COLO668 (cell line): ENCODE results near the gene GPSM3.
A peak's percentile ranks its signal among the peaks of the same experiment; 100 is the strongest.
"Not testable (repeated sequence)": the region's sequence is repeated elsewhere in the genome, so short reads cannot be mapped to it uniquely, and the experiment has no call there.

ENCODE experiments used
- DNase-seq: peaks from one replicate; lab custom pipeline; 2025; ENCODE audit not compliant: unreplicated experiment; lab: John Stamatoyannopoulos, UW

The GPSM3 gene

DNA sequence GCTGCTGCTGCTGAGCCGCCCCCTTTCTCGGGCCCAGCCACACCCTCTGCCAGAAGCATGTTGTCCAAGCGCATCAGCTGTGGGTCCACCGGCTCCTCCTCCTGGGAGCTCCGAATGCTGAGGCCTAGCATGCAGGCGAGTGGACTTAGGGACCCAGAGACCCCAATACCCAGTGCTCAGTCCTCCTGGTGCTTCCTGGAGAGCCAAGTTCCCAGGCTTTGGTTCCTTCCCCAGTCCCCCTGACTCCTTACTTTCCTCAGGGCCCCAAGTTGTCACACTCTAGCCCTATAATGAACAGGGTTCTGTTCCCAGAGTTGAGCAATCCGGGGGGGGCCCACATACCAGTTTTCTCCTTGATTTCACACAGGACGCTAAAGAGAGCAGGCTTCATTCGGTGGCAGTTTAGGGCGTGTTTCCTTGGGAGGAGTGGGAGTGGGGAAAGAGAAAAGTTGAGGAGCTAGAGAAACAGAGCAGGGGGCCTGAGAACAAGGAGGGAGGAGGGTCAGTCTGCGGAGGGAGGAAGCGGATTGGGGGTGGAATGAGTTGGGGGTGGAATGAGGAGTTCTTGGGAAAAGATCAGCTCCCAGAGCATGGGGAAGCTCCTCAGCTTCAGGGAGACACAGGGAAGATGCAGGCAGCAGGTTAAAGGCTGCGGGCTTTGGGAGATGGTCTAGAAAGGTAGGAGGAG lies 3.9 kb downstream of the GPSM3 start:
- DNase-seq = no peak

- not testable (repeated sequence) for DNase-seq
Observed at GRCh38 chr6:32187725-32188380, 4.6 kb downstream of the GPSM3 start.

DNA sequence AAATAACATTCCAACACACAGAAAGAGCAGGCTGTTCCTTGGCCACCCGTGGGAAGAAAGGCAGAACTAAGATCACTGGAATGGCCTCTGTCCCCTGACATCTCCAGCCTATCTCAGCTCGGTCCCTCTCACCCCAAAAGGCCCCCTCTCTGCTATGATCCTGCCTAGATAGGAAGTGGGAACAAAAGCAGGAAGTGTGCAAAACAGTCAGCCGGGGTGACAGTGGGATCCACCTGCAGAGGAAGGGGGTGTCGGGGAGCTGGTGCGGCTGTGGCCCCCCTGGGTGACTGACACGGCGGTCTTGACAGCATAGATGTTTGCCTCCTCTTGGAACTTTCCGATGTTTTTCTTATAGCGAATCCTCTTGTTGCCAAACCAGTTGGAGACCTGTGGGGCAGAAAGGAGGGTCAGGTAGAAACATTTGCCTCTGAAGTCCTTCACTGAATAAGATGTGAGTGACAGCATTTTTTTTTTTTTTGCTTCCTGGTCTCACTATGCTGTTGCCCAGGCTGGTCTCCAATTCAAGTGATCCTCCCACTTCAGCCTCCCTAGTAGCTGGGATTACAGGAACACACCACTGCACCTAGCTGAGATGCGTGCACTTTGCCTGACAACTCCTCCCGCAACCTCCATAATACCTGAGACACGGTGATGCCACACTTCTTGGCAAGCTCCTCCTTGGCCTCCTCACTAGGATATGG lies 5.3 kb downstream of the GPSM3 start:
- no peak for DNase-seq

DNA sequence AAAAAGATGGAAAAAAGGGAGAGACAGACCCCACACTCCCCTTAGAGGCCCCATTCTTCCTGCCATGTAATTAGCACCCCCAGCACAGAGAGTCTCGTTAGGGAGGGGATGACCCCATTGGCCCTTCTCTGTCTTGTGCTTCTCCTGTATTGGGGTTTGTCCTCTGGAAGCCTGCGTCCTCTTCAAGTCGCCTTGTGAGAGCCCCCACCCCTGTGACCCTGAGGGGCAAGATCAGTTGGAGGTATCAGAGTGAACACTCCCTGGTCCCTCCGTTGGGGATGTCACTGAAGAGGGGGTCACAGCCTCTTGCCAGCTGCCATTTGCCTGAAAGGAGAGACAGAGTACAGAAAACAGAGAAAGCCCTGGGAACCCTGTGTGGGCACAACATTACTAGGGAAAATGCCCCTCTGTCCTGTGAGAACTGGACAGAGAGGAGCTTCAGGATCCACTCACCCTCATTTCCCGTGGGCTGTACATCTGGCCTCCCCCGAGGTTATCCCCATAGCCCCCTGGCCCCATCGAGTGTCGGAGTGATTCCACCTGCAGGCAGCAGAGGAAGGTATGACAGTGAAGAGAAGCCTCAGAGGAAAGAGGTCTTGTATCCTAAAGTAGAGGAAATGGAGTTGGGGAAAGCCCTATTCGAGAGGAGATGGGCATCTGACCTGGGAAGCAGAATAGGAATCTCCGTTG lies 6.1 kb downstream of the GPSM3 start:
- not testable (repeated sequence) for DNase-seq

GRCh38 chr6:32185681-32186131 lies 6.7 kb downstream of the GPSM3 start:
- DNase-seq = not testable (repeated sequence)

DNA sequence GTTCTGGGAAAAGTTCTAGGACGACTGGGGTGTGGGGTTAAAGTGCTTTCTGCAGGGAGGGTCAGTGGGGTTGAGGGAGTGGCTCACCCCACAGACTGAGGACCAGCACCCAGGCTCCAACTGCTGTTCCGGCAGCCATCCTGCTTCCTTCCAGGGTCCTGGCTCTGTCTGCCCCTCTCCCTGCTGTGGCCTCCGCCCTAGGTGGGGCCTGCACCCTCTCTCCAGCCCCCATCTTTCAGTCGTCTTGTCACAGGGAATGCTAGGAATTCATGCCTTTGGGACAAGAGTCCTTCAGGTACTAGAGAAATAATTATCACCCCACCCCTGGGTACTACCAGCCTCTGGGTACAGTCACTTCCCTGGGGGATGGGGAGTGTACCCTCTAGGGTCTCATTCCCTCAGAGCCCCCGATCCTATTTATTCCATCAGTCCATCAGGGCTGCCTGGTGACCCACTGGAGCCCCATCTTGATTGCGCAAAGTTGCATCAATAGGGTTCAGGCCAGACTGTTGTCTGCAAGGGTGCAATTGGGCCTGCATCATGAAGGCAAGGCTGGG lies 8.3 kb downstream of the GPSM3 start, which contains the start of gene AGER:
TSS of gene AGER (minus strand) at position 170 of the 557 bp plus-strand sequence. CDS start at position 139, 31 bp downstream.
- no peak for DNase-seq

DNA sequence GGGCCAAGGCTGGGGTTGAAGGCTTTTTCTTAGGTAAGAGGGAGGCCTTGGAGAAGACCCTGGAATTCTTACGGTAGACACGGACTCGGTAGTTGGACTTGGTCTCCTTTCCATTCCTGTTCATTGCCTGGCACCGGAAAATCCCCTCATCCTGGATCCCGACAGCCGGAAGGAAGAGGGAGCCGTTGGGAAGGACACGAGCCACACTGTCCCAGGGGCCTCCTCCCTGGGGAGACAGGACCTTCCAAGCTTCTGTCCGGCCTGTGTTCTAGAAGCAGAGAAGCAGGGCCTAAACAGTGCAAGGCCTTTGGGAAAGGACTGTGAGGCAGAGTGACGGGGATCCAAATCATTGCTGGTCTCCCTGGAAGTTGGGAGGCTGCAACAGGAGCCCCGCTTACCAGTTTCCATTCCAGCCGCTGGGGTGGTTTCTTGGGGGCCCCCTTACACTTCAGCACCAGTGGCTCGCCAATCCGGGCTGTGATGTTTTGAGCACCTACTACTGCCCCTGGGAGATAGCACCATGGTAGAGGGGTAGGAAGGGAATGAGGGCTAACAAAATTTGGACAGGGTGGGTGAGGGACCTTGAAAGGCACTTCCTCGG lies 8.9 kb downstream of the GPSM3 start:
- no peak for DNase-seq

DNA sequence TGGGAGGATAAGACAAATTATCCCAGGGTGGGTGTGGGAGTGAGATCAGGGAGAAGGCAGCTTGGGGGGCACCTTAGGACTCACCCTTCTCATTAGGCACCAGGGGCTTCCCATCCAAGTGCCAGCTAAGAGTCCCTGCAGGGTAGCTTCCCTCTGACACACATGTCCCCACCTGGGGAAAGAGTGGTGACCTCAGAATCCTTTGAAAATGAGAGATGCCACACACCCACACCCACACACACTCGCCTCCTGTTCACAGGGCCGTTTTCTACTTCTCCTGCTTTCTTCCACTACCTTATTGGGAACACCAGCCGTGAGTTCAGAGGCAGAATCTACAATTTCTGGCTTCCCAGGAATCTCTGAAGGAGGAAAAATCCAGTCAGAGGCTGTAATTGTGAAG lies 9.4 kb downstream of the GPSM3 start:
- no peak for DNase-seq

- DNase-seq = no peak
Observed at GRCh38 chr6:32182555-32182981, 9.9 kb downstream of the GPSM3 start.

GRCh38 chr6:32181915-32182529 lies 10.4 kb downstream of the GPSM3 start:
- DNase-seq = no peak

- DNase-seq = no peak
Observed at GRCh38 chr6:32181148-32181702, 11.2 kb downstream of the GPSM3 start.

DNA sequence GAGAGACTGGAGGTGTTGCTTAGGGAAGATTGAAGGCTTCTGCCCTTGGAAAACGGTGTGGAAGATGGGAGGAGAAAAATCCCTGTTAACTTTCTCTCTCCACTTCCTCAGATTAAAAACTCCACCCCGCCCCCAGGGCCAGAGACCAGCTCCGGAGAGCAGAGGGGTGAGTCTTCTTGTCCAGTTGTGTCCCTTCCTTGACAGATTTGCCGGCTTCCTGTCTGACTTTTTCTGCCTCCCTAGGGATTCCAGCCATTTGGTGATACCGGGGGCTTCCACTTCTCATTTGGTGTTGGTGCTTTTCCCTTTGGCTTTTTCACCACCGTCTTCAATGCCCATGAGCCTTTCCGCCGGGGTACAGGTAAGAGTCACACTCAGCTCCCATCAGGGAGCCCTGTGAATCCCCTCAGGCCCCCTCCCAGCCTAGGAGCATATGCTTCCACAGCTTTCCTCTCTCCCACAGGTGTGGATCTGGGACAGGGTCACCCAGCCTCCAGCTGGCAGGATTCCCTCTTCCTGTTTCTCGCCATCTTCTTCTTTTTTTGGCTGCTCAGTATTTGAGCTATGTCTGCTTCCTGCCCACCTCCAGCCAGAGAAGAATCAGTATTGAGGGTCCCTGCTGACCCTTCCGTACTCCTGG lies 12.6 kb downstream of the GPSM3 start:
- DNase-seq = no peak

DNA sequence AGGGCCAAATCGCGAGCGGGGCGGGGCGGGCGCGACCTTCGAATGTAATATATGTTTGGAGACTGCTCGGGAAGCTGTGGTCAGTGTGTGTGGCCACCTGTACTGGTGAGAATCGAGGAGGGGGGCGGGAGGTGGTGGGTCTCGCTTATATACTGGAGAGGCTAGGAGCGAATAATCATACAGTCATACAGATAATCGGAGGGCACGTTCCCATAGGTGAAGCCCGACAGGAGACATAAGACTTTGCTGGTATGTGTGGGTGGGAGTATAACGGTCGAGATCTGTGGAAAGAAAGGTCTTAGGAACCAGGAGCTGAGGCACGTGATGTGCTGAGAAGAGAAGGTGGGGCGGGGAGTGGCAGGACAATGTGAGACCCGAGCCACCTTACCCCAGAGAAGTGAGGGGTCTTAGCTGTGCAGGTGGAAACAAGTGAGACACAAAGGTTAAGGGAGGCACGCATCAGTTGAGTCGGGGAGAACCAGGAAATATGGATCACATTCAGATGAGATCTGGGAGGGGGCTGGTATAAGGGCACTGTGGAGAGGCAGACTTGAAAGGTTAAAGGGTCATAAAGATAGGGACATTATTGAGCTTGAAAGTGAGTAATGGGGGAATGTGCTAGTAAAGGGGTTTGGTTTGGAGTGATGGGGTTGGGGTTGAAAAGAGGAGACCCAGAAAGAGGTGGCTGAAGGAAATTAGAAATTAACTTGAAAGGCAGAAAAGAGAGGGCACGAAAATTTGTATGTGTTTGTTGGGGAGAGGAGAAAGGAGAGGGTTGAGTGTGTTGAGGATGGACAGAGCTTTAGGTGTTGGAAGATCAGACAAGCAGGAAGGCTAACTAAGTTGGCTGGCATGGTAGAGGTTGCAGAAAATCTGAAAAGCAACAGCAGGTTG lies 13.6 kb downstream of the GPSM3 start:
- DNase-seq = no peak

DNA sequence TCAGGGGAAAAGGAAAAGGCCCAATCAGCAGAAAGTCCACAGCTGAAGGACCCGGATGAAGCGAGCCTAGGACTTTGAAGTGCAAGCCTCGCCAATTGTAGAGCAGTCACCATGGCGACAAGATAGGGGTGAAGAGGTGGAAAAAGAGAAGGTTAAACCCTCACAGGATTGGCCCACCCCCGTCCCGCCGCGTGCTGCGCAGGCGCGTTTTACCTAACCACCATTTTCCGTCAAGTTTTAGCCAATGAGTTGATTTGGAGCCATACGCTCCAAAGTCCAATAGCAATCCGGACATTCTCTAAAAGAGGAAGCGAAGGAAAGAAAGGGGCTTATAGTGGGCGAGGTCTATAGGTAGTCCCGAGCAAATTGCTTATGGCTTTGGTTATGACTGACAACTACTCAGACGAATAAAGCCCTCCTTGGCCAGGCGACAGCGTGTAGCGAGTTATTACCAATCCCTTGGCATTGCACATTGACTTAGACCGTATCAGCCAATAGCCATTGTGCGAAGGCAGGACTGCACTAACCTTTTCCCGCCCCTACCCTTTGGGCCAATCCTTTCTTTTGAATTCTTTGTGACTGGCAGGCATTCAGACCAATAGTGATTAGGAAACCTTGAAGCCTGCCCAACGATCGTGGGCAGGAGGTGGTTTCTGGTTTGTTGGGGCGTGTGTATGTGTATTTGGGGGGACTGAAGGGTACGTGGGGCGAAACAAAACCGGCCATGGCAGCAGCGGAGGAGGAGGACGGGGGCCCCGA lies 14.5 kb downstream of the GPSM3 start, which contains the start of gene RNF5:
TSS of gene RNF5 (plus strand) at position 618 of the 759 bp plus-strand sequence. CDS start at position 725, 107 bp downstream.
- peak; percentile 91 for DNase-seq

DNA sequence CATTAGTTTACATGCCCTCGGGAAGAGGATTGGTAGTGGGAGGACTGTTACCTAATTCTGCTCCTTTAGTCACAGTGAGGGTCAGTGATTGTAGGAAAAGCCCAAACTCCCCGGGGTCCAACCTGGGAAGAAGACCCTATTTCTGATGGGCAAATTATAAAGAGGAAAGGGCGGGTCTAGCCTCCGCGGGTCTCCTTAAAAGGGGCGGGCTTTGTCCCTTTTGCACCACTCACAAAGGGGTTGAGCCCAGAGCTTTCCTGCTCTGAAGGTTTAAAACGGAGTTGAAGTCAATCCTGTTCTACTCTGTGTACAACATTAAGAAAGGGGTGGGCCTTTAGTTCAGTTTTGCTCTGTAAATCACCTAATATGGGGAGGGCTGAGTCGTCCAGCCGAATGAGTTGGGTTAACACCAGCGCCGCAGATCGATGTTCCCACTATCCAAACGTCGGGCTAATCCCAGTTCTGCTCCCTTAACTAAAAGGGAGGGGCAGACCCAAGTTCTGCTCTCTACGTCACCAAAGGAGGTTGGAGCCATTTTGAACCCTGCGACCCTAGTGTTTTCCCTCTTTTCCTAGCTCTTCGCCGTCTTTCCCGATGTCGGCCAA lies 15.2 kb downstream of the GPSM3 start:
- peak; percentile 44 for DNase-seq

GRCh38 chr6:32176476-32177182 lies 15.8 kb downstream of the GPSM3 start:
- DNase-seq = no peak
